IPS-18a (cell line): ENCODE data around the gene IL1RAPL1.

Source experiments
- H3K27ac ChIP-seq: one replicate; pipeline ENCODE4 v1.5.1; 2013; ENCODE audit warnings: low read length
- H3K27me3 ChIP-seq: one replicate; pipeline ENCODE4 v1.6.1; 2013; ENCODE audit warnings: mild to moderate bottlenecking, low read length; ENCODE audit not compliant: control insufficient read depth, insufficient read depth
- H3K36me3 ChIP-seq: one replicate; pipeline ENCODE4 v1.6.1; 2013; ENCODE audit warnings: low read depth, low read length; ENCODE audit not compliant: control insufficient read depth
- H3K4me1 ChIP-seq: one replicate; pipeline ENCODE4 v1.6.1; 2013; ENCODE audit warnings: low read depth, low read length; ENCODE audit not compliant: control insufficient read depth
- H3K4me3 ChIP-seq: one replicate; pipeline ENCODE4 v1.5.1; 2013; ENCODE audit warnings: low read length
- H3K9ac ChIP-seq: one replicate; pipeline ENCODE4 v1.6.1; 2013; ENCODE audit warnings: mild to moderate bottlenecking, low read length, moderate library complexity
- H3K9me3 ChIP-seq: one replicate; pipeline ENCODE4 v1.6.1; 2013; ENCODE audit warnings: low read depth, low read length; ENCODE audit not compliant: control insufficient read depth

IL1RAPL1 gene

GRCh38 chrX:29965634-29966033, 1378.4 kb downstream of the IL1RAPL1 start:
- no peak overlapping the region for H3K9ac ChIP-seq
- H3K27me3 ChIP-seq, result no peaks in the 10 kb centered on the region
- no peak overlapping the region for H3K27ac ChIP-seq
- no peak overlapping the region for H3K4me3 ChIP-seq
- H3K36me3 ChIP-seq, result no peaks in the 10 kb centered on the region
- H3K9me3 ChIP-seq, result peaks cover 5% of the 10 kb centered on the region
- peaks cover 14% of the 10 kb centered on the region for H3K4me1 ChIP-seq

- no peak overlapping the region for H3K4me3 ChIP-seq
- no peaks in the 10 kb centered on the region for H3K4me1 ChIP-seq
- peaks cover 25% of the 10 kb centered on the region for H3K9me3 ChIP-seq
- H3K27me3 ChIP-seq, result no peaks in the 10 kb centered on the region
- no peak overlapping the region for H3K27ac ChIP-seq
- no peaks in the 10 kb centered on the region for H3K36me3 ChIP-seq
- H3K9ac ChIP-seq, result no peak overlapping the region
Measured at GRCh38 chrX:29992083-29992482, 1404.8 kb downstream of the IL1RAPL1 start.

GRCh38 chrX:30005813-30006212, 1418.6 kb downstream of the IL1RAPL1 start:
- Histone ChIP-seq H3K4me1 (peaks cover 7% of the 10 kb centered on the region), H3K4me3 (no peak overlapping the region), H3K27ac (no peak overlapping the region), H3K9ac (no peak overlapping the region), H3K36me3 (no peaks in the 10 kb centered on the region), H3K9me3 (peaks cover 11% of the 10 kb centered on the region), H3K27me3 (no peaks in the 10 kb centered on the region)
